GM12891 (cell line): Measurements from ENCODE around the gene GRB14.

Experiments used
- POLR2A ChIP-seq: IDR thresholded peaks from 2 replicates; pipeline ENCODE4 v1.6.1; 2011; ENCODE audit warnings: low read depth, low read length, control low read depth
- POLR2AphosphoS5 ChIP-seq: IDR thresholded peaks from 2 replicates; pipeline ENCODE4 v1.6.1; 2011; ENCODE audit warnings: low read depth, low read length, control low read depth

DNA sequence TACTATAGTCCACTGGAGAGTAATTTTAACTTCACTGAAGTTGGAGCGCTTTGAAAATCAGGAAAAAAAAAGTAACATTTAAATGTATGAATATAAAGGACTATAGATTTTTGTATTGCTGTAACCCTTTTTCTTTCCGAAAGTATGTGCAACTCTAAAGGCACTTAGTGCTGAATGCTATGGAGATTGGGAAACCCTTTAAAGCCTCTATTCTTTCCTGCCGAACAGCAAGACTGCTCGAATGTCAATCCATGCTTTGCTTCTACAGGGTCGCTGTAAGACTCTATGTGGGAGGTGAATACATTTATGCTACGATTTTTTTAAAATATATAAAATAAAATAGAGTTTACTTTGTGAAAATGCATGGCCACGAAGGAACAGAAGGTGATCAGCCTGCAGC lies 825 bp downstream of the GRB14 start:
- TF ChIP-seq POLR2A (no peak), POLR2AphosphoS5 (no peak)
